ENCODE measurements around the gene TKT.

DNA sequence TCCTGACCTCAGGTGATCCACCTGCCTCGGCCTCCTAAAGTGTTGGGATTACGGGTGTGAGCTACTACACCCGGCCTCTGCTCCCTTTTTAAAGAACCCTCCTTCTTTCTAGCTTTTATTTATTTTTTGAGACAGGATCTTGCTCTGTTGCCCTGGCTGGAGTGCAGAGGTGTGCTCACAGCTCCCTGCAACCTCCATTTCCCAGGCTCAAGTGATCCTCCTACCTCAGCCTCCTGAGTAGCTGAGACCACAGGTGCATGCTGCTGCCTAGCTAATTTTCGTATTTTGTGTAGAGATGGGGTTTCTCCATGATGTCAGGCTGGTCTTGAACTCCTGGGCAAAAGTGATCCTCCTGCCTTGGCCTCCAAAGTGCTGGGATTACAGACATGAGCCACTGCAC lies 34.5 kb downstream of the TKT start:
- TF ChIP-seq TAF7 (optimal IDR thresholded peaks at IDR 0.05; ENCODE audit: borderline replicate concordance, low read depth, low read length) = no peak
- TF ChIP-seq KDM1A (IDR thresholded peaks at IDR 0.05; ENCODE audit: borderline replicate concordance, low read length) = no peak
- no peak for TF ChIP-seq TAF1 (IDR thresholded peaks at IDR 0.05; ENCODE audit: low read depth, low read length)
- no peak for TF ChIP-seq EZH2 (IDR thresholded peaks at IDR 0.05; ENCODE audit: low read depth, low read length, severe bottlenecking)
- TF ChIP-seq CREB1 (IDR thresholded peaks at IDR 0.05) = no peak
- no peak for TF ChIP-seq RAD21 (IDR thresholded peaks at IDR 0.05 in 1 of 2, conservative IDR thresholded peaks at IDR 0.05 in 1 of 2; ENCODE audit: low read depth in 2 of 2, low read length in 2 of 2)
- no peak for TF ChIP-seq POLR2A (IDR thresholded peaks at IDR 0.05; ENCODE audit: control extremely low read depth in 1 of 2, low read depth in 2 of 2, low read length in 2 of 2)
- TF ChIP-seq, protein P1, sequence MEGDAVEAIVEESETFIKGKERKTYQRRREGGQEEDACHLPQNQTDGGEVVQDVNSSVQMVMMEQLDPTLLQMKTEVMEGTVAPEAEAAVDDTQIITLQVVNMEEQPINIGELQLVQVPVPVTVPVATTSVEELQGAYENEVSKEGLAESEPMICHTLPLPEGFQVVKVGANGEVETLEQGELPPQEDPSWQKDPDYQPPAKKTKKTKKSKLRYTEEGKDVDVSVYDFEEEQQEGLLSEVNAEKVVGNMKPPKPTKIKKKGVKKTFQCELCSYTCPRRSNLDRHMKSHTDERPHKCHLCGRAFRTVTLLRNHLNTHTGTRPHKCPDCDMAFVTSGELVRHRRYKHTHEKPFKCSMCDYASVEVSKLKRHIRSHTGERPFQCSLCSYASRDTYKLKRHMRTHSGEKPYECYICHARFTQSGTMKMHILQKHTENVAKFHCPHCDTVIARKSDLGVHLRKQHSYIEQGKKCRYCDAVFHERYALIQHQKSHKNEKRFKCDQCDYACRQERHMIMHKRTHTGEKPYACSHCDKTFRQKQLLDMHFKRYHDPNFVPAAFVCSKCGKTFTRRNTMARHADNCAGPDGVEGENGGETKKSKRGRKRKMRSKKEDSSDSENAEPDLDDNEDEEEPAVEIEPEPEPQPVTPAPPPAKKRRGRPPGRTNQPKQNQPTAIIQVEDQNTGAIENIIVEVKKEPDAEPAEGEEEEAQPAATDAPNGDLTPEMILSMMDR (IDR thresholded peaks at IDR 0.05; ENCODE audit: control extremely low read depth in 1 of 3, insufficient read depth in 1 of 3, low read depth in 1 of 3, low read length in 3 of 3) = no peak
- no peak for TF ChIP-seq JUN (IDR thresholded peaks at IDR 0.05; ENCODE audit: low read depth, low read length)

Data from H1 (cell line).